WTC11 (cell line): ENCODE data around the gene IER2. TPM values are rescaled to one million over a fixed set of nuclear protein-coding genes. Genes with fewer than 3 reads are reported as not detected.

Experiments used
- AR ChIP-seq: fragments of 250-450 bp; sonication (Bioruptor Pico); IDR thresholded peaks from 2 replicates; pipeline ENCODE4 v1.9.0; 2021; ENCODE audit warnings: mild to moderate bottlenecking
- ATF6 ChIP-seq: sonication (generic); formaldehyde crosslinking; IDR thresholded peaks from 2 replicates; pipeline ENCODE4 v1.8.1; 2023; ENCODE audit warnings: mild to moderate bottlenecking, missing genetic modification reagents
- CBFB ChIP-seq: sonication (generic); formaldehyde crosslinking; IDR thresholded peaks from 2 replicates; pipeline ENCODE4 v1.8.1; 2022; ENCODE audit warnings: mild to moderate bottlenecking, low read depth, missing genetic modification reagents
- ELF4 ChIP-seq: sonication (generic); formaldehyde crosslinking; IDR thresholded peaks from 2 replicates; pipeline ENCODE4 v1.8.1; 2022; ENCODE audit warnings: low read depth, mild to moderate bottlenecking, moderate library complexity, missing genetic modification reagents
- FOXJ3 ChIP-seq: sonication (generic); formaldehyde crosslinking; IDR thresholded peaks from 2 replicates; pipeline ENCODE4 v1.9.0; 2021; ENCODE audit warnings: missing genetic modification reagents, mild to moderate bottlenecking, borderline replicate concordance
- IRF2 ChIP-seq: sonication (generic); formaldehyde crosslinking; IDR thresholded peaks from 2 replicates; pipeline ENCODE4 v1.8.0; 2022; ENCODE audit warnings: low read depth, missing genetic modification reagents, borderline replicate concordance
- NFATC4 ChIP-seq: fragments of 250-450 bp; sonication (Bioruptor Pico); IDR thresholded peaks from 2 replicates; pipeline ENCODE4 v1.9.0; 2021; ENCODE audit warnings: mild to moderate bottlenecking
- NFE2L1 ChIP-seq: sonication (generic); formaldehyde crosslinking; IDR thresholded peaks from 2 replicates; pipeline ENCODE4 v1.8.1; 2023; ENCODE audit warnings: missing genetic modification reagents
- RORB ChIP-seq: fragments of 250-450 bp; sonication (Bioruptor Pico); IDR thresholded peaks from 2 replicates; pipeline ENCODE4 v1.9.0; 2021; ENCODE audit warnings: mild to moderate bottlenecking
- SMAD4 ChIP-seq: sonication (generic); formaldehyde crosslinking; IDR thresholded peaks from 2 replicates; pipeline ENCODE4 v1.8.0; 2022; ENCODE audit warnings: mild to moderate bottlenecking, missing genetic modification reagents
- SOX15 ChIP-seq: fragments of 250-450 bp; sonication (Bioruptor Pico); IDR thresholded peaks from 2 replicates; pipeline ENCODE4 v1.9.0; 2021; ENCODE audit warnings: mild to moderate bottlenecking
- TCF7 ChIP-seq: sonication (generic); formaldehyde crosslinking; IDR thresholded peaks from 2 replicates; pipeline ENCODE4 v1.8.0; 2022; ENCODE audit warnings: mild to moderate bottlenecking, low read depth, missing genetic modification reagents, moderate library complexity
- TEAD4 ChIP-seq: sonication (generic); formaldehyde crosslinking; IDR thresholded peaks from 2 replicates; pipeline ENCODE4 v1.8.0; 2022; ENCODE audit warnings: mild to moderate bottlenecking, missing genetic modification reagents
- ZBTB43 ChIP-seq: sonication (generic); formaldehyde crosslinking; IDR thresholded peaks from 2 replicates; pipeline ENCODE4 v1.8.1; 2023; ENCODE audit warnings: mild to moderate bottlenecking, missing genetic modification reagents
- ZNF219 ChIP-seq: sonication (generic); formaldehyde crosslinking; IDR thresholded peaks from 2 replicates; pipeline ENCODE4 v1.8.0; 2023; ENCODE audit warnings: missing genetic modification reagents, mild to moderate bottlenecking, borderline replicate concordance
- ZNF416 ChIP-seq: fragments of 250-450 bp; sonication (Bioruptor Pico); IDR thresholded peaks from 2 replicates; pipeline ENCODE4 v1.9.0; 2021; ENCODE audit warnings: mild to moderate bottlenecking, inconsistent platforms
- ZNF671 ChIP-seq: fragments of 250-450 bp; sonication (Bioruptor Pico); IDR thresholded peaks from 2 replicates; pipeline ENCODE4 v1.8.0; 2021; ENCODE audit warnings: mild to moderate bottlenecking
- total RNA-seq: library from RNA; stranded (reverse); gene quantifications from 3 replicates; pipeline ENCODE4 v1.2.3, GENCODE V29; 2021
- TF ChIP-seq, protein P1 (sequence below): sonication (generic); formaldehyde crosslinking; IDR thresholded peaks from 2 replicates; pipeline ENCODE4 v1.8.0; 2023; ENCODE audit warnings: missing genetic modification reagents
- TF ChIP-seq, protein P2 (sequence below): sonication (generic); formaldehyde crosslinking; IDR thresholded peaks from 2 replicates; pipeline ENCODE4 v1.8.1; 2022; ENCODE audit warnings: low read depth, mild to moderate bottlenecking, moderate library complexity, missing genetic modification reagents, borderline replicate concordance
- TF ChIP-seq, protein P3 (sequence below): fragments of 250-450 bp; sonication (Bioruptor Pico); IDR thresholded peaks from 2 replicates; pipeline ENCODE4 v1.8.0; 2021; ENCODE audit warnings: mild to moderate bottlenecking
- TF ChIP-seq, protein P4 (sequence below): sonication (generic); formaldehyde crosslinking; conservative IDR thresholded peaks from 2 replicates; pipeline ENCODE4 v1.8.1; 2022; ENCODE audit warnings: mild to moderate bottlenecking, missing genetic modification reagents
- TF ChIP-seq, protein P5 (sequence below): sonication (generic); formaldehyde crosslinking; IDR thresholded peaks from 2 replicates; pipeline ENCODE4 v1.8.1; 2023; ENCODE audit warnings: mild to moderate bottlenecking, missing genetic modification reagents, moderate library complexity
- TF ChIP-seq, protein P6 (sequence below): fragments of 250-450 bp; sonication (Bioruptor Pico); conservative IDR thresholded peaks from 2 replicates; pipeline ENCODE4 v1.9.0; 2021; ENCODE audit warnings: mild to moderate bottlenecking
- TF ChIP-seq, protein P7 (sequence below): fragments of 250-450 bp; sonication (Bioruptor Pico); IDR thresholded peaks from 2 replicates; pipeline ENCODE4 v1.9.0; 2021; ENCODE audit warnings: mild to moderate bottlenecking

IER2 gene
- total RNA-seq, 1 experiment from 2014 or later, result 138 TPM

GRCh38 chr19:13155472-13156359 is 5.5 kb downstream of the IER2 start (continued):
- TF ChIP-seq ZNF219 (CRISPR knock-in tag) (no peak), SOX15 (CRISPR knock-in tag) (no peak), TCF7 (CRISPR knock-in tag) (no peak), ZBTB43 (CRISPR knock-in tag) (no peak), ZNF416 (CRISPR knock-in tag) (peak; percentile 82), CBFB (CRISPR knock-in tag) (no peak), TEAD4 (CRISPR knock-in tag) (no peak), IRF2 (CRISPR knock-in tag) (no peak), RORB (CRISPR knock-in tag) (no peak), SMAD4 (CRISPR knock-in tag) (no peak), ZNF671 (CRISPR knock-in tag) (peak; percentile 75), ELF4 (CRISPR knock-in tag) (0 out of 2 replicates have a peak, but pooled peaks have one; percentile 46), FOXJ3 (CRISPR knock-in tag) (no peak), NFATC4 (peak; percentile 72), ATF6 (CRISPR knock-in tag) (no peak), NFE2L1 (CRISPR knock-in tag) (no peak), AR (CRISPR knock-in tag) (peak; percentile 80; the same call in 1 of the 2 replicates)
- TF ChIP-seq, protein P1, sequence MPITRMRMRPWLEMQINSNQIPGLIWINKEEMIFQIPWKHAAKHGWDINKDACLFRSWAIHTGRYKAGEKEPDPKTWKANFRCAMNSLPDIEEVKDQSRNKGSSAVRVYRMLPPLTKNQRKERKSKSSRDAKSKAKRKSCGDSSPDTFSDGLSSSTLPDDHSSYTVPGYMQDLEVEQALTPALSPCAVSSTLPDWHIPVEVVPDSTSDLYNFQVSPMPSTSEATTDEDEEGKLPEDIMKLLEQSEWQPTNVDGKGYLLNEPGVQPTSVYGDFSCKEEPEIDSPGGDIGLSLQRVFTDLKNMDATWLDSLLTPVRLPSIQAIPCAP (CRISPR knock-in tag), result 0 out of 2 replicates have a peak, but pooled peaks have one; percentile 13
- TF ChIP-seq, protein P2, sequence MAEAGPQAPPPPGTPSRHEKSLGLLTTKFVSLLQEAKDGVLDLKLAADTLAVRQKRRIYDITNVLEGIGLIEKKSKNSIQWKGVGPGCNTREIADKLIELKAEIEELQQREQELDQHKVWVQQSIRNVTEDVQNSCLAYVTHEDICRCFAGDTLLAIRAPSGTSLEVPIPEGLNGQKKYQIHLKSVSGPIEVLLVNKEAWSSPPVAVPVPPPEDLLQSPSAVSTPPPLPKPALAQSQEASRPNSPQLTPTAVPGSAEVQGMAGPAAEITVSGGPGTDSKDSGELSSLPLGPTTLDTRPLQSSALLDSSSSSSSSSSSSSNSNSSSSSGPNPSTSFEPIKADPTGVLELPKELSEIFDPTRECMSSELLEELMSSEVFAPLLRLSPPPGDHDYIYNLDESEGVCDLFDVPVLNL (CRISPR knock-in tag), result no peak
- TF ChIP-seq, protein P3, sequence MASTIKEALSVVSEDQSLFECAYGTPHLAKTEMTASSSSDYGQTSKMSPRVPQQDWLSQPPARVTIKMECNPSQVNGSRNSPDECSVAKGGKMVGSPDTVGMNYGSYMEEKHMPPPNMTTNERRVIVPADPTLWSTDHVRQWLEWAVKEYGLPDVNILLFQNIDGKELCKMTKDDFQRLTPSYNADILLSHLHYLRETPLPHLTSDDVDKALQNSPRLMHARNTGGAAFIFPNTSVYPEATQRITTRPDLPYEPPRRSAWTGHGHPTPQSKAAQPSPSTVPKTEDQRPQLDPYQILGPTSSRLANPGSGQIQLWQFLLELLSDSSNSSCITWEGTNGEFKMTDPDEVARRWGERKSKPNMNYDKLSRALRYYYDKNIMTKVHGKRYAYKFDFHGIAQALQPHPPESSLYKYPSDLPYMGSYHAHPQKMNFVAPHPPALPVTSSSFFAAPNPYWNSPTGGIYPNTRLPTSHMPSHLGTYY (CRISPR knock-in tag), result peak; percentile 94
- TF ChIP-seq, protein P4, sequence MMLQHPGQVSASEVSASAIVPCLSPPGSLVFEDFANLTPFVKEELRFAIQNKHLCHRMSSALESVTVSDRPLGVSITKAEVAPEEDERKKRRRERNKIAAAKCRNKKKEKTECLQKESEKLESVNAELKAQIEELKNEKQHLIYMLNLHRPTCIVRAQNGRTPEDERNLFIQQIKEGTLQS, result no peak
- TF ChIP-seq, protein P5, sequence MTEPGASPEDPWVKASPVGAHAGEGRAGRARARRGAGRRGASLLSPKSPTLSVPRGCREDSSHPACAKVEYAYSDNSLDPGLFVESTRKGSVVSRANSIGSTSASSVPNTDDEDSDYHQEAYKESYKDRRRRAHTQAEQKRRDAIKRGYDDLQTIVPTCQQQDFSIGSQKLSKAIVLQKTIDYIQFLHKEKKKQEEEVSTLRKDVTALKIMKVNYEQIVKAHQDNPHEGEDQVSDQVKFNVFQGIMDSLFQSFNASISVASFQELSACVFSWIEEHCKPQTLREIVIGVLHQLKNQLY (CRISPR knock-in tag), result no peak
- TF ChIP-seq, protein P6, sequence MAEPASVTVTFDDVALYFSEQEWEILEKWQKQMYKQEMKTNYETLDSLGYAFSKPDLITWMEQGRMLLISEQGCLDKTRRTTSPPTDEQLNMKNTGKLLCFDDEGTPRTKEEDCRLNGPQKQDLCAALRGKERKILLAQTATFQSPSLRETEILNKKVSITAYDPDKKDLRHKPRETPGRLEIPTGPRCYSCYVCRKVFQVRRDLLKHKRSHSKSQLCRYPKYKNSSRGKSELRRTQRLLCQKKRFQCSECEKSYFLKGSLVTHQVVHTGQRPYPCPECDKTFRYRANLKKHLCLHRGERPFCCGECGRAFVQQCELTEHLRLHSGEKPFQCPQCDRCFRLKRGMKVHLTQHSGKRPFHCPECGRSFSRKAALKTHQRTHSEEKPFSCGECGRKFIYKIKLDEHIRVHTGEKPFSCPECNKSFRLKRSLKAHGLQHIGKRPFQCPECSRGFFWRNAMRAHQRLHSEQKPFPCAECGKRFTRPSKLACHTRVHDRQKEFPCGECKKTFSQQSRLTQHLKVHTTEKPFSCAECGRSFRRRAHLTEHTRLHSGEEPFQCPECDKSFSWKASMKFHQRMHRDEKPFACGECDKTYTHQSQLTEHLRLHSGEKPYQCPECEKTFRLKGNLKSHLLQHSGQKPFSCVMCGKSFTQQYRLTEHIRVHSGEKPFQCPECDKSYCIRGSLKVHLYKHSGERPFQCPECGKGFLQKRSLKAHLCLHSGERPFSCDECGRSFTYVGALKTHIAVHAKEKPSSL (CRISPR knock-in tag), result peak; percentile 35; the same call in 1 of the 2 replicates
- TF ChIP-seq, protein P7, sequence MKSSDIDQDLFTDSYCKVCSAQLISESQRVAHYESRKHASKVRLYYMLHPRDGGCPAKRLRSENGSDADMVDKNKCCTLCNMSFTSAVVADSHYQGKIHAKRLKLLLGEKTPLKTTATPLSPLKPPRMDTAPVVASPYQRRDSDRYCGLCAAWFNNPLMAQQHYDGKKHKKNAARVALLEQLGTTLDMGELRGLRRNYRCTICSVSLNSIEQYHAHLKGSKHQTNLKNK (CRISPR knock-in tag), result no peak; the same call in 1 of the 2 replicates
